ENCODE data around the gene SPATA25. TPM values are rescaled to one million over a fixed set of nuclear protein-coding genes. Genes with fewer than 3 reads are reported as not detected.

Gene SPATA25
- total RNA-seq, 4 donors from 2014 or later = 1.9 to 12.9 (median 6.4) TPM; not detected in 1

GRCh38 chr20:45842169-45842812, 45.1 kb downstream of the SPATA25 start:
- H3K36me3 ChIP-seq = peaks cover 81% of the 10 kb centered on the region
- H3K4me1 ChIP-seq = peaks cover 13% of the 10 kb centered on the region
- no peak for TF ChIP-seq POLR2A (IDR thresholded peaks at IDR 0.05)
- no peak for TF ChIP-seq EP300 (IDR thresholded peaks at IDR 0.05)
- no peak for TF ChIP-seq POLR2AphosphoS5 (IDR thresholded peaks at IDR 0.05)
- no peak for TF ChIP-seq CTCF (IDR thresholded peaks at IDR 0.05)
- H3K4me3 ChIP-seq = no peak overlapping the region
- H3K9me3 ChIP-seq = no peaks in the 10 kb centered on the region
- no peaks in the 10 kb centered on the region for H3K27me3 ChIP-seq
- 60% methylated on average over 5 of the region's 5 CpGs for WGBS
- H3K27ac ChIP-seq = peak overlapping the region; percentile 17
- no peak for DNase-seq (ENCODE audit: low spot score in 2 of 2)

GRCh38 chr20:45841407-45842129, 45.9 kb downstream of the SPATA25 start:
- Histone ChIP-seq H3K27me3 (no peaks in the 10 kb centered on the region), H3K4me1 (peaks cover 19% of the 10 kb centered on the region), H3K27ac (peak overlapping the region; percentile 17), H3K9me3 (no peaks in the 10 kb centered on the region), H3K4me3 (no peak overlapping the region), H3K36me3 (peaks cover 74% of the 10 kb centered on the region)
- no peak for TF ChIP-seq POLR2A (IDR thresholded peaks at IDR 0.05)
- TF ChIP-seq POLR2AphosphoS5 (IDR thresholded peaks at IDR 0.05) = no peak
- TF ChIP-seq EP300 (IDR thresholded peaks at IDR 0.05) = no peak
- TF ChIP-seq CTCF (IDR thresholded peaks at IDR 0.05) = no peak
- no peak for DNase-seq (ENCODE audit: low spot score in 2 of 2)
- WGBS = 90% methylated on average over 10 of the region's 10 CpGs

GRCh38 chr20:45840700-45841198, 46.7 kb downstream of the SPATA25 start:
- Histone ChIP-seq H3K27me3 (no peaks in the 10 kb centered on the region), H3K4me3 (no peak overlapping the region), H3K36me3 (peaks cover 67% of the 10 kb centered on the region), H3K27ac (no peak overlapping the region), H3K4me1 (peaks cover 23% of the 10 kb centered on the region), H3K9me3 (no peaks in the 10 kb centered on the region)
- DNase-seq (ENCODE audit: low spot score in 2 of 2) = no peak
- WGBS = 92% methylated on average over 11 of the region's 25 CpGs
- TF ChIP-seq CTCF (IDR thresholded peaks at IDR 0.05) (no peak), POLR2AphosphoS5 (IDR thresholded peaks at IDR 0.05) (no peak), EP300 (IDR thresholded peaks at IDR 0.05) (no peak), POLR2A (IDR thresholded peaks at IDR 0.05) (no peak)

GRCh38 chr20:45836841-45837240, 50.6 kb downstream of the SPATA25 start:
- Histone ChIP-seq H3K27me3 (no peaks in the 10 kb centered on the region), H3K9me3 (no peaks in the 10 kb centered on the region), H3K36me3 (peaks cover 28% of the 10 kb centered on the region), H3K27ac (peak overlapping the region; percentile 97), H3K4me3 (peak overlapping the region; percentile 61), H3K4me1 (peaks cover 47% of the 10 kb centered on the region)
- WGBS = 18% methylated on average over 1 of the region's 1 CpG
- DNase-seq (ENCODE audit: low spot score in 2 of 2) = no peak
- TF ChIP-seq POLR2A (IDR thresholded peaks at IDR 0.05) = no peak
- TF ChIP-seq EP300 (IDR thresholded peaks at IDR 0.05) = no peak
- TF ChIP-seq POLR2AphosphoS5 (IDR thresholded peaks at IDR 0.05) = no peak
- no peak for TF ChIP-seq CTCF (IDR thresholded peaks at IDR 0.05)

Other genes starting within 250 kb of the SPATA25 start
- not detected for gene WFDC11, start 217.4 kb downstream of the SPATA25 start, total RNA-seq
- gene WFDC13, start 185.6 kb downstream of the SPATA25 start, total RNA-seq = not detected
- gene WFDC10B, start 182.6 kb downstream of the SPATA25 start, total RNA-seq = not detected
- not detected for gene SPINT4, start 165.3 kb downstream of the SPATA25 start, total RNA-seq
- 10 to 100 TPM in 2 of 4 donors, 1 to 10 TPM in 2; 1.2 to 34.8 (median 17.6) TPM for gene WFDC3, start 95.7 kb downstream of the SPATA25 start, total RNA-seq
- 10 to 100 TPM; 18.7 to 59.6 (median 30.5) TPM for gene DNTTIP1, start 95.7 kb downstream of the SPATA25 start, total RNA-seq
- 10 to 100 TPM in 3 of 4 donors, 1 to 10 TPM in 1; 9.0 to 25.4 (median 20.7) TPM for gene UBE2C, start 75.0 kb downstream of the SPATA25 start, total RNA-seq
- 1 to 10 TPM in 1 of 4 donors, under 1 TPM in 1, not detected in 2; 0.91 to 1.6 TPM for gene TNNC2, start 60.3 kb downstream of the SPATA25 start, total RNA-seq
- 100 to 1,000 TPM; 106 to 161 (median 143) TPM for gene SNX21, start 53.8 kb downstream of the SPATA25 start, total RNA-seq
- 10 to 100 TPM; 34.4 to 62.0 (median 44.3) TPM for gene ACOT8, start 30.2 kb downstream of the SPATA25 start, total RNA-seq
- 1 to 10 TPM; 2.1 to 4.6 (median 3.6) TPM for gene ZSWIM3, start 30.0 kb downstream of the SPATA25 start, total RNA-seq
- gene ZSWIM1, start 6.4 kb downstream of the SPATA25 start, total RNA-seq = 10 to 100 TPM in 3 of 4 donors, 1 to 10 TPM in 1; 9.7 to 18.4 (median 15.0) TPM
- 10 to 100 TPM in 1 of 4 donors, 1 to 10 TPM in 3; 4.2 to 11.5 (median 5.7) TPM for gene NEURL2, start 3.6 kb upstream of the SPATA25 start, total RNA-seq
- gene CTSA, start 3.7 kb upstream of the SPATA25 start, total RNA-seq = 100 to 1,000 TPM in 3 of 4 donors, 10 to 100 TPM in 1; 95.5 to 133 (median 120) TPM
- gene PLTP, start 24.5 kb upstream of the SPATA25 start, total RNA-seq = 100 to 1,000 TPM in 1 of 4 donors, 10 to 100 TPM in 3; 49.2 to 138 (median 70.4) TPM
- gene PCIF1, start 47.1 kb upstream of the SPATA25 start, total RNA-seq = 10 to 100 TPM; 37.2 to 70.3 (median 42.4) TPM
- 10 to 100 TPM; 25.8 to 62.6 (median 35.1) TPM for gene ZNF335, start 84.6 kb upstream of the SPATA25 start, total RNA-seq
- 1 to 10 TPM in 2 of 4 donors, under 1 TPM in 2; 0.30 to 1.9 (median 0.96) TPM for gene MMP9, start 121.3 kb upstream of the SPATA25 start, total RNA-seq
- gene SLC12A5, start 141.6 kb upstream of the SPATA25 start, total RNA-seq = under 1 TPM in 1 of 4 donors, not detected in 3; 0.40 TPM
- gene NCOA5, start 202.3 kb upstream of the SPATA25 start, total RNA-seq = 10 to 100 TPM; 23.2 to 30.1 (median 25.2) TPM
- gene CD40, start 230.7 kb upstream of the SPATA25 start, total RNA-seq = 10 to 100 TPM; 12.9 to 30.6 (median 17.2) TPM